ENCODE results near the gene KCNT2.
"Not testable (repeated sequence)": the region's sequence is repeated elsewhere in the genome, so short reads cannot be mapped to it uniquely, and the experiment has no call there.

The KCNT2 gene

DNA sequence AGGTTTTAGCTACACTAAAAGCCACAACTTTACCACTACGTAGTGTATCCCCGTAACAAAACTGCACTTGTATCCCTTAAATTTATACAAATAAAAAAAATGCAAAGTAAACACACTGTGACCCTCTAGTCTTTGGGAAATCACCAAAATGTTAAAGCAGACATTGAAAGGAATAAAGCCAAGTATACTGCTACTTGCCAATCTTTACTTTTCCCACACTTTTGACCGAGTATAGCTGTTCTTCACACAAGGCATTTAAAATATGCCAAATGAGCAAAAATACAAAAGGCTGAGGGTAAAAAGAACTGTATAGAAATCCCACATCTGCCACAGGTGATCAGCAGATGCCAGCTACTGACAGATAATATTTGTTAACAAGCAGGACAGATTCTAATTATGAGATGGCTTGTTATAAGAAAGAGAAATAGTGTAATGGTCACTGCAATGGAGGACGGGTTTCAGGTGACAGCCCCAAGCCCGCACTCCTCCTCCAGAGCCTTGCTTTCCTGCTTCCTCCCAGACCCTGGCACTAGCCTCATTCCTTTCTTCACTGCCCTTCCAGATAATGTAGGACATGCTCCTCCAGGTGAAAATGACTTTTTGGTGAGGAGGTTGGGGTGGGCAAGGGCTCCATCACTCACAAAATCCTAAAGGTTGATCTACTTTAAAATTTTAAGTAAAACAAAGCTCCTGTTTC lies 18.1 kb downstream of the KCNT2 start:
- no peak for DNase-seq

- DNase-seq: no peak
These were observed 23.5 kb downstream of the KCNT2 start for GRCh38 chr1:196584696-196585095.

DNA sequence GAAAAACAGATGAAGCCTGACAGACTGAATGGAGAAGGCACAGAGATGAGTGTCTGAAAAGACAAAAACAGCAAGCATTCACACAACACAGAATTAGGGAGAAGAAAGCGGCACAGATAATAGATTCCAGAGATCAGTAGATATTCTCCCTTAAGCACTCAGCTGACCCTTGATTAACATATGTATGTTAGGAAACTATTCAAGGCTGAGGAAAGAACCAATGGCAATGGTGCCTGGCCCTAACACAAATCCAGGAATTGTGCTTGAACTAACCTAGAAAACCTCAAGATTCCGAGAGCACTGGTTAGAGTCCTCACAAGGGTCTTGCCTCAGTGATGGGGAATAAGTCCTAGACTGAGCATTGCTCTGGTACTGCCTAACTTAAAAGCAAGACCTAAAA lies 30.9 kb downstream of the KCNT2 start:
- no peak for DNase-seq

DNA sequence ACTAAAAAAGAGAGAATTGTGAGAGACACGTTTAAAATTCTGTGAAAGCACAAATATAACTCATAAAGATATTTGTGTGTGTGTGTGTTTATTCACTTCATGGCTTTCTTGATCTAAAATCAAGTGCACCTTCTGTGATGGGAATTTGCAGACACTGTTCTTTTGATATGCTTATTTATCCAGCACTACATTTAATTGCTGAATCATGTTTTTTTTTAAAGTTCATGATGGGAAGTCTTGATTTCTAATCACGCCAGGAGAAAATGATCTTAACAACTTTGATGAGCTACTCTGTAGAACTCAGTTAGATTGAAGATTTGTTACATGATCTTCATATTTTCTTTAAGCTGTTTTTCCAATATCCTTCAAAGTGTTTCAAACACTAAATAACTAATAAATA lies 35.0 kb downstream of the KCNT2 start:
- DNase-seq: no peak

DNA sequence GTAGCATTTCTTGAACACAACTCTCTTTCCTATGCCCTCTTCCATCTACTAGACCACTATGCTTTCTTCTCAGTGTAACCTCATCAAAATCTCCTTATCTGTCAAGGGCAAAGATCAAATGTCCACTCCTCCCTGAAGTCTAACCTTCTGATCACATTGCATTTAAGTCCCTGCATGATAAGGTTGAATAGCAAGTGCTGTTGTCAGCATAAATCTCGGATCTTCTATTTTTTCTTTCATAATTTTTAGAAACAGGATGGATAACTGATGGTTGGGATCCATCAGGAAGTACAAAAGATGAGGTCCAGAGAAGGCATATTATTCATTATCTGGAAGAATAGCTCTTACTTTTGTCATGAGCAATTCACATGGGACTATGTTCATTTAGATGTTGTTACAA lies 41.0 kb downstream of the KCNT2 start:
- no peak for DNase-seq

DNA sequence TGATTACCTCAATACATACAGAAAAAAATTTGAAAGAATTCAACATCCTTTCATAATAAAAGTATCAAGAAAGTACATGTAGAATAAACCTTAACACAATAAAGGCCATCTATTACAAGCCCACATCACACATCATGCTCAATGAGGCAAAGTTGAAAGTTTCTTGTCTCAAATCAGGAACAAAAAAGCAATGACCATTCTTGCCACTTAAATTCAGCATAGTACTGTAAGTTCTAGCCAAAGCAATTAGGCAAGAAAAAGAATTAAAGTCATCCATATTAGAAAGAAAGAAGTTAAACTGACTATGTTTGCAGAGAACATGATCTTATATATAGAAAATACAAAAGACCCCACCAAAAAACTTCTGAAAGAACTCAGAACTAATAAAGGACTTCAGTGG lies 44.5 kb downstream of the KCNT2 start:
- DNase-seq: no peak

GRCh38 chr1:196559314-196559713 lies 48.9 kb downstream of the KCNT2 start:
- DNase-seq: no peak

DNA sequence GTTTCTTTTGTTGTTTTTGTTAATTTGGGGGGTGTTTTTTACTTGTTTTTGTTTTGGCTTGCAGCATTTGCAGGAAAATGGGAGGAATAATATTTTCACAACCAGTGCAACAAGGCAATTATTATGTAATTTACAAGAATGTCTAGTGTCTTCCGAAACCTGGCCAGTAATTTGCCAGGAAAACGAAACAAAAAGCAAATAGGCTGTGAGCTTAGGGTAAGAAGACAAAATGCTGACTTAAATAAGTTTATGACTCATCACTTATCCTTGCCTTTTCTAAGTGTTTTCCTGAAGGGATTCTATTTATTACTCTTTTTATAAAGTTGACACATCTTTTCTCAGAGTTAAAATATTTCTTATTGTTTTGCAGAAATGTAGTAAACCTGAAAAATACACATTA lies 49.8 kb downstream of the KCNT2 start:
- DNase-seq: no peak

GRCh38 chr1:196557797-196558196 lies 50.4 kb downstream of the KCNT2 start:
- DNase-seq: no peak

GRCh38 chr1:196550731-196551130 lies 57.5 kb downstream of the KCNT2 start:
- no peak for DNase-seq

- no peak for DNase-seq
These were observed 61.7 kb downstream of the KCNT2 start for GRCh38 chr1:196546272-196547111.

DNA sequence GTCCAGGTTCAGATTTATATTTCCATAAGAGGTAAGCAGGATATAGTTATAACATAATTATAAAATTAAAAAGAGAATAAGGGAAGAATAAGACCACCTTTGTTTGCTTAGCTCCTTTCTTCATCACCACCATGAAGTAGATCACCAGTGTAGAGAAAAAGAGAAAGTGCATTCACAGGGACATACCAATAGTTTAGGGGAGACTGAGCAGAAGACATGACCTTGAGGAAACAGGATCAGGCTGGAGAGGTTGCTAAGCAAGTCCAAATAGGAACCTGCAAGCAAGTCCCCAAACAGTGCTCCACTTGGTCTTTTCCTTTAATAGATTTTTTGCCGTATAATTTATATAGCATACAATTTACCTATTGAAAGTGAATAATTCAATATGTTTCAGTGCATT lies 63.0 kb downstream of the KCNT2 start:
- no peak for DNase-seq

DNA sequence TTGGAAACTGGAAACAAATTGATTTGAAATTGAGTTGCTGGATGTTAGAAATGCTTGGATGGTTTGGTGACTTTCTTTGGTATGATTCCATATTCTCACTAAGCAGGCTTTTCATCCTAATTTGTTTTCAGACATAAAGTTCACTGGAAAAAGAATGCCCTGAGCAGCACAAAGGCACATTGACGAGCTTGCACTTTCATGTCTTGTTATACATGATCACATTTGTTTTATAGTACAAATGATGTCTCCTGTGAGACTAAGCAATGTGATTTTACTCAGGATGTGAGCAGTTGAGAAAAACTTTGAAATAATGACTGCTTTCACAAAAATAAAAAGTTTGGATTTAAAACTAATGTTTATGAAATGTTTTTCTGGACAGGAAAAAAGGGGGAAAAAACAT lies 63.6 kb downstream of the KCNT2 start:
- peak; percentile 12 for DNase-seq

GRCh38 chr1:196543833-196544232 lies 64.4 kb downstream of the KCNT2 start:
- peak; percentile 14 for DNase-seq

- no peak for DNase-seq
These were observed 69.8 kb downstream of the KCNT2 start for GRCh38 chr1:196538473-196538872.

DNA sequence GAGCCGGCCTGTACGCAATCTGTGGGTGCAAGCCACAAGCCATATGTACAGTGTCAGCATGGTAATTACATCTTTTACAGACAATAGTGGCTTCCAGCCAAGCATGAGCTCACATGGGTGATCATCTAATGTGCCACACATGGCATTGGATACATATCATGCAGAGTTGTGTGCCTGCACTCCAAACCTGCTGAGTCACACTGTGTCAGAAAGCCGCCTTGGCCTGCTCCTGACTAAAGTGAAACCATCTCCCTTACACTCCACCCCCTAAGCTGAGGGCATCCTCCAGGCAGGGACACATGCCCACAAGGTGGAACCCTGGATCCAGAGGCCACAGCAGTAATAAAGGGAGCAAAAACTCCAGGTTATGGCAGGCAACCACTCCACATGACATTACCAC lies 72.5 kb downstream of the KCNT2 start:
- peak; percentile 38 for DNase-seq

- peak; percentile 38 for DNase-seq
These were observed 76.3 kb downstream of the KCNT2 start for GRCh38 chr1:196531737-196532524.

DNA sequence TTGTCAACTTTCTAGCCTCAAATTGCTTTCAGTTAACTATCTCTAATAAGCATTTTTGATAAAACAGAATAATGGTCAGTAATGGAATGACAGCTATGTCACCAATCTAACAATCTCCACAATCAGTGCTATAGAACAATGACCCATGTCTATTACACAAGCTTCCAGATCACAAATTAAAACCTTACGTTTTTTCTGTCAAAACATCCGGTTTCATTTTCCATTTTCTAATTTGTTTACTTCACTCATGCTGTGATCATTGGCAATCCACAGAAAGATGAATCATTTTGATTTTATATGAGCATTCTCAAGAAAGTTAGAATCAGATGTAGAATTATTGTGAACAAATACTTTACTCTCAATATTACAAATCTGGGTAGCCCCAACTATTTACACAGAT lies 80.3 kb downstream of the KCNT2 start:
- no peak for DNase-seq

DNA sequence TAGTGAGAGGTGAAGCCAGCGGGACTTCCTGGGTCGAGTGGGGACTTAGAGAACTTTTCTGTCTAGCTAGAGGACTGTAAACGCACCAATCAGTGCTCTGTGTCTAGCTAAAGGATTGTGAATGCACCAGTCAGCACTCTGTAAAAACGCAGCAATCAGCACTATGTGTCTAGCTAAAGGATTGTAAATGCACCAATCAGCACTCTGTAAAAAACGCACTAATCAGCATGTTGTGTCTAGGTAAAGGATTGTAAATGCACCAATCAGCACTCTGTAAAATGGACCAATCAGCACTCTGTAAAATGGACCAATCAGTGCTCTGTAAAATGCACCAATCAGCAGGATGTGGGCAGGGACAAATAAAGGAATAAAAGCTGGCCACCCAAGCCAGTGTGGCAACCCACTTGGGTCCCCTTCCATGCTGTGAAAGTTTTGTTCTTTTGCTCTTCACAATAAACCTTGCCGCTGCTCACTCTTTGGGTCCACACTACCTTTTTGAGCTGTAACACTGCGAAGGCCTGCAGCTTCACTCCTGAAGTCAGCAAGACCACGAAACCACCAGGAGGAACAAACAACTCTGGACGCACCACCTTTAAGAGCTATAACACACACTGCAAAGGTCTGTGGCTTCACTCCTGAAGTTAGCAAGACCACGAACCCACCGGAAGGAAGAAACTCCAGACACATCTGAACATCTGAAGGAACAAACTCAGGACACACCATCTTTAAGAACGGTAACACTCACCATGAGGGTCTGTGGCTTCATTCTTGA lies 85.5 kb downstream of the KCNT2 start:
- not testable (repeated sequence) for DNase-seq

- DNase-seq: no peak
These were observed 91.0 kb downstream of the KCNT2 start for GRCh38 chr1:196517193-196517592.

GRCh38 chr1:196516373-196516772 lies 91.9 kb downstream of the KCNT2 start:
- no peak for DNase-seq

DNA sequence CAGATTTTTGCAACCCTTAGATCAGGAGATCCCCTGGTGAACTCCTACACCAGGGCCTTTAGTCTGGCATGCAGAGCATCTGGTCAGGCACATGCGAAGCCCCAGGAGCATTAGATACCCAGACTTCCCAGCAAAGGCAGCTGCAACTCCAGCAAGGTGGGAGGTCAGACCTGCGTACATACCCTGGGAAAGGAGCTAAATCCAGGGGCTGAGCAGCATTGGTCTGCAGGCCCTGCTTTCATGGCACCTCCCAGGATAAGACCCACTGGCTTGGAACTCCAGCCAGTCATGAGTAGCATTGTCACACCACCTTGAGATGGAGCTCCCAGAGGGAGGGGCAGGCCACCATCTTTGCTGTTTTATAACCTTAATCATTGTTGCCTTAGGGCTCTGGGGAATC lies 92.3 kb downstream of the KCNT2 start:
- no peak for DNase-seq

GRCh38 chr1:196513821-196514220 lies 94.4 kb downstream of the KCNT2 start:
- no peak for DNase-seq
